Osteoblast (primary cell): Measurements from ENCODE around the gene RBL1. TPM values are rescaled to one million over a fixed set of nuclear protein-coding genes. Genes with fewer than 3 reads are reported as not detected.
"Not testable (repeated sequence)": the region's sequence is repeated elsewhere in the genome, so short reads cannot be mapped to it uniquely, and the experiment has no call there.

Source experiments
- DNase-seq: peaks from one replicate; pipeline ENCODE4 v3.0.0; 2011; ENCODE audit warnings: low spot score, mixed read lengths; ENCODE audit not compliant: insufficient read length; ENCODE audit errors: missing footprints
- H2AFZ ChIP-seq: 2 replicates; pipeline ENCODE4 v1.6.0; 2011; ENCODE audit warnings: mild to moderate bottlenecking, low read length
- H3K27ac ChIP-seq: 2 replicates; pipeline ENCODE4 v1.5.1; 2011; ENCODE audit warnings: mild to moderate bottlenecking, low read depth, low read length, moderate library complexity
- H3K27me3 ChIP-seq: 2 replicates; pipeline ENCODE4 v1.6.0; 2012; ENCODE audit warnings: mild to moderate bottlenecking, control low read depth, inconsistent platforms, low read length, moderate library complexity; ENCODE audit not compliant: insufficient read depth
- H3K36me3 ChIP-seq: 2 replicates; pipeline ENCODE4 v1.5.1; 2011; ENCODE audit warnings: mild to moderate bottlenecking, low read length, control low read depth, moderate library complexity; ENCODE audit not compliant: insufficient read depth
- H3K4me1 ChIP-seq: 2 replicates; pipeline ENCODE4 v1.5.1; 2011; ENCODE audit warnings: mild to moderate bottlenecking, low read length, control low read depth, moderate library complexity; ENCODE audit not compliant: insufficient read depth
- H3K4me2 ChIP-seq: 2 replicates; pipeline ENCODE4 v1.6.0; 2011; ENCODE audit warnings: mild to moderate bottlenecking, low read length; ENCODE audit not compliant: insufficient read depth
- H3K4me3 ChIP-seq: fragments of 200-600 bp; sonication (generic); 3 replicates; pipeline ENCODE4 v1.5.1; 2012; ENCODE audit warnings: mild to moderate bottlenecking, low read length, inconsistent platforms; ENCODE audit not compliant: insufficient read depth
- H3K79me2 ChIP-seq: 2 replicates; pipeline ENCODE4 v1.6.0; 2012; ENCODE audit warnings: mild to moderate bottlenecking, low read length, control low read depth, inconsistent platforms; ENCODE audit not compliant: insufficient read depth
- H3K9me3 ChIP-seq: 2 replicates; pipeline ENCODE4 v1.5.1; 2011; ENCODE audit warnings: low read depth, low read length, control low read depth
- H4K20me1 ChIP-seq: 2 replicates; pipeline ENCODE4 v1.6.0; 2012; ENCODE audit warnings: mild to moderate bottlenecking, low read length, control low read depth; ENCODE audit not compliant: insufficient read depth
- total RNA-seq: library from RNA; depleted of rRNA; stranded (reverse); fragments of >200 nt; gene quantifications from 2 replicates; pipeline ENCODE4 v1.2.3, GENCODE V29; 2012
- TF ChIP-seq, protein P1 (sequence below): IDR thresholded peaks from 2 replicates; pipeline ENCODE4 v1.5.1; 2011; ENCODE audit warnings: mild to moderate bottlenecking, low read depth, low read length, moderate library complexity; ENCODE audit errors: extremely low read depth

The RBL1 gene
- total RNA-seq, 1 donor, result 9.8 TPM

DNA sequence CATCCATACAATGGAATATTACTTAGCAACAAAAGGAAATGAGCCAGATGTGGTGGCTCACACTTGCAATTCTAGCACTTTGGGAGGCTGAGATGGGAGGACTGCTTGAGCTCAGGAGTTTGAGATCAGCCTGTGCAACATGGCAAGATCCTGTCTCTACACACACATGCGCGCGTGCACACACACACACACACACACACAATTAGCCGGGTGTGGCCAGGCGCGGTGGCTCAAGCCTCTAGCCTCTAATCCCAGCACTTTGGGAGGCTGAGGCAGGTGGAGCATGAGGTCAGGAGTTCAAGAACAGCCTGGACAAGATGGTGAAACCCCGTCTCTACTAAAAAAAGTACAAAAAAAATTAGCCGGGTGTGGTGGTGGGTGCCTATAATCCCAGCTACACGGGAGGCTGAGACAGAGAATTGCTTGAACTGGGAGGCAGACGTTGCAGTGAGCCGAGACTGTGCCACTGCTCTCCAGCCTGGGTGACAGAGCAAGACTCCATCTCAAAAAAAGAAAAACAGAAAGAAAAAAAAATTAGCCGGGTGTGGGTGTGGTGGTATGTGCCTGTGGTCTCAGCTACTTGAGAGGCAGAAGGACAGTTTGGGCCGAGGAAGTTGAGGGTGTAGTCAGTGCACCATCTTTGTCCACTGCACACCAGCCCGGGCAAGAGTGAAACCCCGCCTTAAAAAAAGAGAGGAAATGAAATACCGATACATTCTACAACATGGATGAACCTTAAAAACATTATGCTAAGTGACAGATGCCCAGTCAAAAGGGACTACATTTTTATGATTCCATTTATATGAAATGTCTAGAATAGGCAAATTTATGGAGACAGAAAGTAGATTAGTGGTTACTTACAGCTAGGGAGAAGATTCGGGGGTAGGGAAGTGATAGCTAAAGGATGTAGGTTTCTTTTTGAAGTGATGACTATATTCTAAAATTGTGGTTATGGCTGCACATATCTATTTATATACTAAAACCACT lies 52.5 kb downstream of the RBL1 start:
- Histone ChIP-seq H3K4me3 (no peak overlapping the region), H3K9me3 (no peaks in the 10 kb centered on the region), H3K4me2 (no peak overlapping the region), H3K27me3 (no peaks in the 10 kb centered on the region), H3K79me2 (no peaks in the 10 kb centered on the region), H3K36me3 (peaks cover 26% of the 10 kb centered on the region), H3K4me1 (no peaks in the 10 kb centered on the region), H3K27ac (no peak overlapping the region), H2AFZ (no peak overlapping the region), H4K20me1 (no peaks in the 10 kb centered on the region)
- DNase-seq, result no peak
- TF ChIP-seq, protein P1, sequence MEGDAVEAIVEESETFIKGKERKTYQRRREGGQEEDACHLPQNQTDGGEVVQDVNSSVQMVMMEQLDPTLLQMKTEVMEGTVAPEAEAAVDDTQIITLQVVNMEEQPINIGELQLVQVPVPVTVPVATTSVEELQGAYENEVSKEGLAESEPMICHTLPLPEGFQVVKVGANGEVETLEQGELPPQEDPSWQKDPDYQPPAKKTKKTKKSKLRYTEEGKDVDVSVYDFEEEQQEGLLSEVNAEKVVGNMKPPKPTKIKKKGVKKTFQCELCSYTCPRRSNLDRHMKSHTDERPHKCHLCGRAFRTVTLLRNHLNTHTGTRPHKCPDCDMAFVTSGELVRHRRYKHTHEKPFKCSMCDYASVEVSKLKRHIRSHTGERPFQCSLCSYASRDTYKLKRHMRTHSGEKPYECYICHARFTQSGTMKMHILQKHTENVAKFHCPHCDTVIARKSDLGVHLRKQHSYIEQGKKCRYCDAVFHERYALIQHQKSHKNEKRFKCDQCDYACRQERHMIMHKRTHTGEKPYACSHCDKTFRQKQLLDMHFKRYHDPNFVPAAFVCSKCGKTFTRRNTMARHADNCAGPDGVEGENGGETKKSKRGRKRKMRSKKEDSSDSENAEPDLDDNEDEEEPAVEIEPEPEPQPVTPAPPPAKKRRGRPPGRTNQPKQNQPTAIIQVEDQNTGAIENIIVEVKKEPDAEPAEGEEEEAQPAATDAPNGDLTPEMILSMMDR, result no peak

DNA sequence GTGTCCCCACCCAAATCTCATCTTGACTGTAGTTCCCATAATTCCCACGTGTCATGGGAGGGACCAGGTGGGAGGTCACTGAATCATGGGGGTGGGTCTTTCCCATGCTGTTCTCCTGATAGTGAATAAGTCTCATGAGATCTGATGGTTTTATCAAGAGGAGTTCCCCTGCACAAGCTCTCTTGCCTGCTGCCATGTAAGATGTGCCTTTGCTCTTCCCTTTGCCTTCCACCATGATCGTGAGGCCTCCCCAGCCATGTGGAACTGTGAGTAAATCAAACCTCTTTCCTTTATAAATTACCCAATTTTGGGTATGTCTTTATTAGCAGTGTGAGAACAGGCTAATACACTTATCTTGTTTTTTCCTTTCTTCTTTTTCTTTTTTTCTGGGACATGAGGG lies 56.4 kb downstream of the RBL1 start:
- H4K20me1 ChIP-seq, H2AFZ ChIP-seq, H3K27ac ChIP-seq, DNase-seq, H3K4me1 ChIP-seq, H3K9me3 ChIP-seq, H3K27me3 ChIP-seq, H3K79me2 ChIP-seq, H3K4me3 ChIP-seq, H3K4me2 ChIP-seq: not testable (repeated sequence)
- peaks cover 15% of the 10 kb centered on the region for H3K36me3 ChIP-seq

DNA sequence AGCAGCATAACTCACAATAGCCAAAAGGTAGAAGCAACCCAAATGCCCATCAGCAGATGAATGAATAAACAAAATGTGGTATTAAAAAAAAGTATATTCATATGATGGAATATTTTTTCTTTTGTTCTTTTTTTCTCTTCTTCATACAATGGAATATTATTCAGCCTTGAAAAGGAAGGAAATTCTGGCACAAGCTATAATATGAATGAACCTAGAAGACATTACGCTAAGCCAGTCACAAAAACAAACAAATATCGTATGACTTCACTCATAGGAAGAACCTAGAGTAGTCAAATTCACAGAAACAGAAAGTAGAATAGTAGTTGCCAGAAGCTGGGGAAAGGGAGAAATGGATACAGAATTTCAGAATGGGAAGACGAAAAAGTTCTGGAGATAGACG lies 63.7 kb downstream of the RBL1 start:
- Histone ChIP-seq H3K4me3 (no peak overlapping the region), H3K36me3 (peaks cover 5% of the 10 kb centered on the region), H4K20me1 (no peaks in the 10 kb centered on the region), H3K4me1 (no peaks in the 10 kb centered on the region), H3K4me2 (no peak overlapping the region), H3K79me2 (no peaks in the 10 kb centered on the region), H2AFZ (no peak overlapping the region), H3K27ac (no peak overlapping the region), H3K9me3 (no peaks in the 10 kb centered on the region), H3K27me3 (no peaks in the 10 kb centered on the region)
- TF ChIP-seq, protein P1, result no peak
- DNase-seq, result no peak

DNA sequence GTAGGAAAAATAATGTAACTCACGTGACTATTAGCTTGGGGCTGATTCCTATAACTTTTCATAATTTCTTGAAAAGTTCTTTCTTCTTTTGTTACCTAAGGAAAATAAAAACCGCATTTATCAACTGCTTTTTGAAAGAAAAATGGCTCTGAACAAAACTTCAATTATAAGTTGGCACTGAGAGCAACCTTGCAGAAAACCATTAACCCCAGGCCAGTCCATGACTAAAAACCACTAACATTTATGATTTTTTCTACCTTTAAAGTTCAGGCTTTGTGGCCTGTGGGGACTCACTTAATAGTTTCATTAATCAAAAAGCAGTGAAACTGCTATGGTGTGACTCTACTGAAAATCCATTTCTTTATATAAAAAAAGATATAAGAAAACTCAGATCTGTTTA lies 75.2 kb downstream of the RBL1 start:
- H2AFZ ChIP-seq, result no peak overlapping the region
- TF ChIP-seq, protein P1, result no peak

DNA sequence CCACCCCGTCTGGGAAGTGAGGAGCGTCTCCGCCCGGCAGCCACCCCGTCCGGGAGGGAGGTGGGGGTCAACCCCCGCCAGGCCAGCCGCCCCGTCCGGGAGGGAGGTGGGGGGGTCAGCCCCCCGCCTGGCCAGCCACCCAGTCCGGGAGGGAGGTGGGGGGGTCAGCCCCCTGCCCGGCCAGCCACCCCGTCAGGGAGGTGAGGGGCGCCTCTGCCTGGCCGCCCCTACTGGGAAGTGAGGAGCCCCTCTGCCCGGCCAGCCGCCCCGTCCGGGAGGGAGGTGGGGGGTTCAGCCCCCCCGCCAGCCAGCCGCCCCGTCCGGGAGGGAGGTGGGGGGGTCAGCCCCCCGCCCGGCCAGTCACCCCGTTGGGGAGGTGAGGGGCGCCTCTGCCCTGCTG lies 83.2 kb downstream of the RBL1 start:
- H4K20me1 ChIP-seq, H3K36me3 ChIP-seq, DNase-seq, H2AFZ ChIP-seq, H3K4me2 ChIP-seq, H3K9me3 ChIP-seq, H3K27me3 ChIP-seq, H3K4me3 ChIP-seq, H3K4me1 ChIP-seq, H3K27ac ChIP-seq, H3K79me2 ChIP-seq: not testable (repeated sequence)

More for the DNA sequence above, 75.2 kb downstream of the RBL1 start:
- Histone ChIP-seq H3K4me3 (no peak overlapping the region), H4K20me1 (no peaks in the 10 kb centered on the region), H3K36me3 (peaks cover 5% of the 10 kb centered on the region), H3K27ac (no peak overlapping the region), H3K9me3 (no peaks in the 10 kb centered on the region), H3K4me1 (no peaks in the 10 kb centered on the region), H3K4me2 (no peak overlapping the region), H3K27me3 (no peaks in the 10 kb centered on the region), H3K79me2 (no peaks in the 10 kb centered on the region)
- DNase-seq, result no peak

DNA sequence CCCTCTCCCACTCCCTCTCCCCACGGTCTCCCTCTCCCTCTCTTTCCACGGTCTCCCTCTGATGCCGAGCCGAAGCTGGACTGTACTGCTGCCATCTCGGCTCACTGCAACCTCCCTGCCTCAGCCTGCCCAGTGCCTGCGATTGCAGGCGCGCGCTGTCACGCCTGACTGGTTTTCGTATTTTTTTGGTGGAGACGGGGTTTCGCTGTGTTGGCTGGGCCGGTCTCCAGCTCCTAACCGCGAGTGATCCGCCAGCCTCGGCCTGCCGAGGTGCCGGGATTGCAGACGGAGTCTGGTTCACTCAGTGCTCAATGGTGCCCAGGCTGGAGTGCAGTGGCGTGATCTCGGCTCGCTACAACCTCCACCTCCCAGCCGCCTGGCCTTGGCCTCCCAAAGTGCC lies 83.9 kb downstream of the RBL1 start:
- not testable (repeated sequence) for H2AFZ ChIP-seq, H3K9me3 ChIP-seq, DNase-seq, H3K27ac ChIP-seq, H3K4me2 ChIP-seq, H3K4me1 ChIP-seq, H3K27me3 ChIP-seq, H4K20me1 ChIP-seq, H3K36me3 ChIP-seq, H3K79me2 ChIP-seq, H3K4me3 ChIP-seq
